Nephron (organoid): ENCODE data around the gene AHCTF1.
"Not testable (repeated sequence)": the region's sequence is repeated elsewhere in the genome, so short reads cannot be mapped to it uniquely, and the experiment has no call there.

Experiments
- H3K27ac Mint-ChIP-seq, 3 experiments: 2 replicates each; pipeline ENCODE4 v1.8.0; 2020; ENCODE audit warnings: mixed read lengths in 3 of 3, mild to moderate bottlenecking in 2 of 3, moderate library complexity in 1 of 3
- H3K27me3 Mint-ChIP-seq: 2 replicates; pipeline ENCODE4 v1.8.0; 2021; ENCODE audit warnings: low read depth, mild to moderate bottlenecking, moderate library complexity, mixed read lengths
- H3K36me3 Mint-ChIP-seq: 2 replicates; pipeline ENCODE4 v1.8.0; 2020; ENCODE audit warnings: low read depth, mixed read lengths
- H3K4me1 Mint-ChIP-seq: 2 replicates; pipeline ENCODE4 v1.8.0; 2020; ENCODE audit warnings: mixed read lengths
- H3K4me3 Mint-ChIP-seq, 3 experiments: 2 replicates each; pipeline ENCODE4 v1.8.0; 2020; ENCODE audit warnings: mild to moderate bottlenecking in 3 of 3, mixed read lengths in 3 of 3, moderate library complexity in 2 of 3
- H3K9me3 Mint-ChIP-seq: 2 replicates; pipeline ENCODE4 v1.8.0; 2020; ENCODE audit warnings: mixed read lengths
- CTCF ChIP-seq, 3 experiments: fragments of 200-600 bp; sonication (generic); IDR thresholded peaks; one replicate each; pipeline ENCODE4 v1.5.0; 2021; ENCODE audit warnings: antibody characterized with exemption in 3 of 3; ENCODE audit not compliant: unreplicated experiment in 3 of 3

Gene AHCTF1

GRCh38 chr1:246888522-246888921 is 43.2 kb downstream of the AHCTF1 start:
- Mint-ChIP-seq H3K27me3 (no peaks in the 10 kb centered on the region), H3K4me3 (no peak overlapping the region), H3K36me3 (peaks cover 60% of the 10 kb centered on the region), H3K4me1 (no peaks in the 10 kb centered on the region), H3K9me3 (no peaks in the 10 kb centered on the region), H3K27ac (no peak overlapping the region)
- no peak for TF ChIP-seq CTCF (IDR thresholded peaks at IDR 0.05; ENCODE audit: unreplicated experiment in 3 of 3)

- not testable (repeated sequence) for H3K9me3 Mint-ChIP-seq, H3K4me1 Mint-ChIP-seq, H3K27ac Mint-ChIP-seq, H3K4me3 Mint-ChIP-seq, H3K27me3 Mint-ChIP-seq
- peaks cover 53% of the 10 kb centered on the region for H3K36me3 Mint-ChIP-seq
Observed at GRCh38 chr1:246885389-246885788, 46.4 kb downstream of the AHCTF1 start.

- peaks cover 55% of the 10 kb centered on the region for H3K36me3 Mint-ChIP-seq
Observed at GRCh38 chr1:246878551-246878950, 53.2 kb downstream of the AHCTF1 start.

GRCh38 chr1:246876431-246876830 is 55.3 kb downstream of the AHCTF1 start:
- Mint-ChIP-seq H3K27ac (no peak overlapping the region), H3K4me3 (no peak overlapping the region)

More at GRCh38 chr1:246878551-246878950, 53.2 kb downstream of the AHCTF1 start:
- Mint-ChIP-seq H3K27me3 (no peaks in the 10 kb centered on the region), H3K27ac (no peak overlapping the region), H3K9me3 (no peaks in the 10 kb centered on the region), H3K4me1 (no peaks in the 10 kb centered on the region), H3K4me3 (no peak overlapping the region)
- TF ChIP-seq CTCF (IDR thresholded peaks at IDR 0.05; ENCODE audit: unreplicated experiment in 3 of 3), result no peak

GRCh38 chr1:246875041-246876026 is 56.4 kb downstream of the AHCTF1 start:
- no peak overlapping the region for H3K4me3 Mint-ChIP-seq
- TF ChIP-seq CTCF (IDR thresholded peaks at IDR 0.05; ENCODE audit: unreplicated experiment in 3 of 3), result no peak
- H3K27ac Mint-ChIP-seq, result no peak overlapping the region
- no peaks in the 10 kb centered on the region for H3K4me1 Mint-ChIP-seq
- H3K36me3 Mint-ChIP-seq, result peaks cover 76% of the 10 kb centered on the region
- no peaks in the 10 kb centered on the region for H3K9me3 Mint-ChIP-seq
- H3K27me3 Mint-ChIP-seq, result no peaks in the 10 kb centered on the region

More at GRCh38 chr1:246876431-246876830, 55.3 kb downstream of the AHCTF1 start:
- no peak for TF ChIP-seq CTCF (IDR thresholded peaks at IDR 0.05; ENCODE audit: unreplicated experiment in 3 of 3)
- no peaks in the 10 kb centered on the region for H3K27me3 Mint-ChIP-seq
- no peaks in the 10 kb centered on the region for H3K9me3 Mint-ChIP-seq
- no peaks in the 10 kb centered on the region for H3K4me1 Mint-ChIP-seq
- H3K36me3 Mint-ChIP-seq, result peaks cover 73% of the 10 kb centered on the region

GRCh38 chr1:246865921-246866320 is 65.8 kb downstream of the AHCTF1 start:
- Mint-ChIP-seq H3K36me3 (peaks cover 74% of the 10 kb centered on the region), H3K4me1 (no peaks in the 10 kb centered on the region), H3K27ac (peak overlapping the region in 1 of 3 experiments; percentile 37), H3K9me3 (no peaks in the 10 kb centered on the region), H3K4me3 (no peak overlapping the region), H3K27me3 (no peaks in the 10 kb centered on the region)
- TF ChIP-seq CTCF (IDR thresholded peaks at IDR 0.05; ENCODE audit: unreplicated experiment in 3 of 3), result no peak

GRCh38 chr1:246863791-246864190 is 68.0 kb downstream of the AHCTF1 start:
- H3K36me3 Mint-ChIP-seq, result peaks cover 72% of the 10 kb centered on the region
- H3K4me3 Mint-ChIP-seq, H3K27me3 Mint-ChIP-seq, H3K4me1 Mint-ChIP-seq, H3K27ac Mint-ChIP-seq, H3K9me3 Mint-ChIP-seq: not testable (repeated sequence)
